Prostate gland (tissue), 2 donors: ENCODE results near the gene MBP. TPM values are rescaled to one million over a fixed set of nuclear protein-coding genes. Genes with fewer than 3 reads are reported as not detected.

ENCODE experiments used
- DNase-seq: peaks from one replicate; pipeline ENCODE4 v3.0.0-alpha.2; 2019; ENCODE audit warnings: low spot score
- H3K27ac ChIP-seq, 2 donors: fragments of 200-600 bp; sonication (generic); 2 replicates each; pipeline ENCODE4 v1.5.1; 2017 to 2019
- H3K27me3 ChIP-seq: fragments of 200-600 bp; sonication (generic); replicated peaks from 2 replicates; pipeline ENCODE4 v1.5.1; 2019; ENCODE audit not compliant: insufficient read depth
- H3K36me3 ChIP-seq, 2 donors: fragments of 200-600 bp; sonication (generic); 1 replicate in 1 of 2; 2 replicates in 1 of 2; pipeline versions ENCODE4 v1.5.1 to v1.8.1; 2017 to 2019
- H3K4me1 ChIP-seq: fragments of 200-600 bp; sonication (generic); replicated peaks from 2 replicates; pipeline ENCODE4 v1.5.1; 2019
- H3K4me3 ChIP-seq, 2 donors: fragments of 200-600 bp; sonication (generic); 2 replicates each; pipeline ENCODE4 v1.5.1; 2017 to 2019
- H3K9me3 ChIP-seq: fragments of 200-600 bp; sonication (generic); 2 replicates; pipeline ENCODE4 v1.5.1; 2017
- POLR2A ChIP-seq: fragments of 450-650 bp; IDR thresholded peaks from one replicate; pipeline ENCODE4 v1.6.1; 2016; ENCODE audit warnings: antibody characterized with exemption, mild to moderate bottlenecking
- POLR2AphosphoS5 ChIP-seq: sonication (generic); formaldehyde crosslinking; IDR thresholded peaks from one replicate; pipeline ENCODE4 v1.6.1; 2017; ENCODE audit warnings: antibody characterized with exemption
- WGBS: methylation state at CpG from one replicate; pipeline ENCODE4 v1.1.5; 2018; 5-methylcytosine and 5-hydroxymethylcytosine counted together
- intact Hi-C: fragments of 100-400 bp; cut with DNase I; formaldehyde crosslinking; loops from one replicate; pipeline ENCODE4 v1.14.2; 2022
- total RNA-seq, 2 donors: library from RNA; depleted of rRNA; stranded (reverse); fragments of >200 nt; gene quantifications; one replicate each; pipeline ENCODE4 v1.1.0, GENCODE V29; 2016
- TF ChIP-seq, protein P1 (sequence below), 4 experiments: fragments of 200-600 bp in 2 of 4; fragments of 450-650 bp in 2 of 4; sonication (generic) in 2 of 4; IDR thresholded peaks; 1 replicate in 3 of 4; 2 replicates in 1 of 4; pipeline ENCODE4 v1.5.1; 2016 to 2019; ENCODE audit warnings: antibody characterized with exemption in 4 of 4, mild to moderate bottlenecking in 2 of 4, moderate library complexity in 2 of 4

Gene MBP
- total RNA-seq, 2 donors from 2014 or later: 19.8 to 43.5 TPM

DNA sequence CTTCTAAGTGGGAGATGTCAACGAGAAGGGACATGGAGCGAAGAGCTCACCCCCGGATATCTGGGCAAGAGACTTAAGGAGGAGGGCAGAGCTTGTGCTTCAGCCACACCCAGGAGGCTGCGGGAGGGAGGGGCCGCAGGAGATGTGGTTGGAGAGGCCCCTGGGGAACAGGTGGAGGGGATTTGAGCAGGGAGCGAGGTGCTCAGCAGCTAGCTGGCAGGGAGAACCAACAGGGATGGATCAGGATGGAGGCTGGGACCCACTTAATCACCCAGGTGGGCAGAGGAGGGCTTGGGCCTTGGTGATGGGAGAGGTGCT is 78.3 kb downstream of the MBP start:
- H3K27ac ChIP-seq: peak overlapping the region; percentile 29 to 60
- no peaks in the 10 kb centered on the region for H3K4me1 ChIP-seq
- no peak overlapping the region for H3K4me3 ChIP-seq
- no peaks in the 10 kb centered on the region for H3K36me3 ChIP-seq
- H3K27me3 ChIP-seq: no peaks in the 10 kb centered on the region
- H3K9me3 ChIP-seq: no peaks in the 10 kb centered on the region
- no peak for DNase-seq
- TF ChIP-seq POLR2AphosphoS5 (no peak), POLR2A (no peak)
- TF ChIP-seq, protein P1, sequence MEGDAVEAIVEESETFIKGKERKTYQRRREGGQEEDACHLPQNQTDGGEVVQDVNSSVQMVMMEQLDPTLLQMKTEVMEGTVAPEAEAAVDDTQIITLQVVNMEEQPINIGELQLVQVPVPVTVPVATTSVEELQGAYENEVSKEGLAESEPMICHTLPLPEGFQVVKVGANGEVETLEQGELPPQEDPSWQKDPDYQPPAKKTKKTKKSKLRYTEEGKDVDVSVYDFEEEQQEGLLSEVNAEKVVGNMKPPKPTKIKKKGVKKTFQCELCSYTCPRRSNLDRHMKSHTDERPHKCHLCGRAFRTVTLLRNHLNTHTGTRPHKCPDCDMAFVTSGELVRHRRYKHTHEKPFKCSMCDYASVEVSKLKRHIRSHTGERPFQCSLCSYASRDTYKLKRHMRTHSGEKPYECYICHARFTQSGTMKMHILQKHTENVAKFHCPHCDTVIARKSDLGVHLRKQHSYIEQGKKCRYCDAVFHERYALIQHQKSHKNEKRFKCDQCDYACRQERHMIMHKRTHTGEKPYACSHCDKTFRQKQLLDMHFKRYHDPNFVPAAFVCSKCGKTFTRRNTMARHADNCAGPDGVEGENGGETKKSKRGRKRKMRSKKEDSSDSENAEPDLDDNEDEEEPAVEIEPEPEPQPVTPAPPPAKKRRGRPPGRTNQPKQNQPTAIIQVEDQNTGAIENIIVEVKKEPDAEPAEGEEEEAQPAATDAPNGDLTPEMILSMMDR (IDR thresholded peaks at IDR 0.05): no peak
- 84% methylated on average over 6 of the region's 6 CpGs for WGBS
- intact Hi-C loops: no loop called here

DNA sequence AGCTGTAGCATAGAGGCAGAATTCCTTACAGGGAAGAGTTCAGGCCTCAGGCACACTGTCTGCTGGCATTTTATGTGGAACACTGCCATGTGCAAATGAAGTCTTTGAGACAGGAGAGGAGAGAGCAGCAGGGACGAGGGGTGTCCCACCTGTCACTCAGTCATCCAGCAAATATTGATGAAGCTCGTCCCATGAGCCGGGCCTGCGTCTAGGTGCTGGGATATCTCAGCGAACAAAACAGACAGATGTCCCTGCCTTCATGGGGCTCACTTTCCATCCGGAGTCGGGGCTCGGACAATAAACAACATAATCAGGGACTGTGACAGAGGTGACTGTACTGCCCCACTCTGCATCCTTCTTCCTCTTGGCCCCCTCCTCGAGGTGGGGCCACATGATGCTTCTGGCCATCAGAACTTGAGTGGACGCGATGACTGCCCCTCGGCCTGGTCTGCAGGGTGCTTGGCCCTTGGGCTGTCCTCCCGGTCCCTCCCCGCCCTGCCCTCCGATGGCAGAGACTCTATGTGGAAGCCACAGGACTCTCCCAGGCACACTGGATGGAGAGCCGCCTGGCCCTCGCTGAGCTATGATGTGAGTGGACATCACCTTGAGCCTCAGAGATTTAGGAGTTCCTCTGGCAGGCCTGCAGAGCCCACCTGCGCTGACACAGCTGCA is 78.8 kb downstream of the MBP start:
- intact Hi-C loops: no loop called here
- Histone ChIP-seq H3K4me1 (no peaks in the 10 kb centered on the region), H3K27me3 (no peaks in the 10 kb centered on the region), H3K4me3 (no peak overlapping the region), H3K9me3 (no peaks in the 10 kb centered on the region), H3K36me3 (no peaks in the 10 kb centered on the region), H3K27ac (peak overlapping the region; percentile 29 to 60)
- TF ChIP-seq POLR2AphosphoS5: no peak
- no peak for DNase-seq
- 89% methylated on average over 18 of the region's 18 CpGs for WGBS

DNA sequence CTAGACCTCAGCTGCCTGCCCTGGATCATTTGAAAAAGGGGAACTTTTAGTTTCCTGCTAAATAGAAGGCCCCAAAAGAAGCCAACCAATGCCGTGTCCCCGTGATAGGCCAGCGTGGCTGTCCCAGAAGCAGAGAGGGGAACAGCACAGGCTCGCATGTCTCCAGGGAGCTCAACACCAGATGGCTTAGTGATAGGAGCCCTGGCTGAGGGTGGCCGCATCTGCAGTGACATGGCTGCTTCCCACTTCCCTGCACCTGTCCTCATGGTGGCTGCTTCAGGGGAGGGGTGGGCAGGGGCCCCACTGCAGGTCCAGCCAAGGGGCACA is 79.6 kb downstream of the MBP start:
- WGBS: 93% methylated on average over 5 of the region's 5 CpGs
- no peak for DNase-seq
- no peak overlapping the region for H3K4me3 ChIP-seq
- no peaks in the 10 kb centered on the region for H3K36me3 ChIP-seq
- TF ChIP-seq POLR2AphosphoS5 (no peak), POLR2A (no peak)
- TF ChIP-seq, protein P1 (IDR thresholded peaks at IDR 0.05): no peak
- H3K4me1 ChIP-seq: no peaks in the 10 kb centered on the region
- no peaks in the 10 kb centered on the region for H3K9me3 ChIP-seq
- intact Hi-C loops: no loop called here
- no peaks in the 10 kb centered on the region for H3K27me3 ChIP-seq
- H3K27ac ChIP-seq: no peak overlapping the region

DNA sequence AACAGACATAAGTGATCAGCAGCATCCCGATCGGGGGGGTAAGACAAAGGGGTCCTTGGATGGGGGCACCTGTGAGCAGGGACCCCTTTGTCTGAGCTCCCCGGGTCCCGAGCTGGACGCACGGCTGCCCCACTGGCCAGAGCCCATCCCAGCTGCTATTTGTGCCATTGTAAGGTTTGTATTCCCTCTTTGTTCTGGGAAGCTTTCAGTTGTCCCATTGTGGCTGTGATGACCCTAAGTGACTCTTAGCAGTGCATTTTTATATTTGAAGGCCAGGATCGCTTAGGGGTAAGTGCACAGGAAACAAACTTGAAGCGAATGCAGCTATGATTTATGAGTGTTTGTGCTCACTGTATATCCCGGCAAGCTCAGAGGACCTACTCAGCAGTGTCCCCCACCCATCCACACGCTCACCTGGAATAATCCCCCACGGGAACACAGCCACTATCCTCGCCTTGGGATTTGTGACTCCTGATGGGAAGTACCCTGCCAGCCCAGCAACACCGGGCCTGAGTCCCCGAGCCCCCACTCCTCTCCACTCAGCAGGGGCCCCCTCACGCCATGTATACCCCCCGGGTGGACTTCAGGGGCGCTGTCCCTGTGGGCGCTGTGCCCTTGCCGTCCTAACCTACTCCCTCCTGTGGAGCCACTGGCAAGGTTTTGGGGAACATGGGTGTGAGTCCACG is 80.1 kb downstream of the MBP start:
- Histone ChIP-seq H3K9me3 (no peaks in the 10 kb centered on the region), H3K27ac (no peak overlapping the region), H3K4me1 (no peaks in the 10 kb centered on the region), H3K36me3 (no peaks in the 10 kb centered on the region), H3K27me3 (no peaks in the 10 kb centered on the region), H3K4me3 (no peak overlapping the region)
- 79% methylated on average over 20 of the region's 20 CpGs for WGBS
- intact Hi-C loops: no loop called here
- no peak for DNase-seq
- TF ChIP-seq POLR2A (no peak), POLR2AphosphoS5 (no peak)
- TF ChIP-seq, protein P1 (IDR thresholded peaks at IDR 0.05): no peak

DNA sequence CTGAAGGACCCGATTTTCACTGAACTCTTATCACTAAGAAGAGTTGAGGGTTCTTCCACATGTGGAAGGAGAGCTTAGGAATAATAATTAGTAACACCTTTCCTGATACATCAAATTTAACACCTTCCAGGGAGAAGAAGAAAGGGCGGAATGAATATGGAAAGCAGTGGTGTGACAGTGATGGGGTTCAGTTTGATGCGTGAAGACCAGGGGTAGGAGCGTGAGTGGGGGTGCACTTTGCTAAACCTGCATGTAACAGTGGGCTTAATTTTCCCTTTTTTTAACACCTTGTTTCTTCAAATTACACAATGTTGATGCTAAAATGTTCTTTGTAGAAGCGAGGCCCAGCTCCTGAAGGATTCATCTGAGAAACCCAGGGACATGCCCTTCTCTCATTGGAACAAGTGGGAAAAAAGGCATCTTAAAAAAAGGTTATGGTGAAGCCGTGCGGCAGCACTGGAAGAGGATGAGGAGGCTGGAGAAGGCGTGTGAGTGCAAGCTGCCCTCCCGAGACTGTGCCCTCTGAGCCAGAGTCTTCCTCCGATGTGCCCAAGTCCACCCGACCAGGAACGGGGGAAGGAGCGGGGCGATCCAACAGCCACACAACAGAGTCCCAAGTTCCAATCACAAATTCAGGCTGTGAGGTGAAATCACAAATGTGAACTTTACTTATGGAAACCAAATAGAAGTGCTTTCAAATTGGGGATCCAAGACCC is 80.8 kb downstream of the MBP start:
- no peaks in the 10 kb centered on the region for H3K9me3 ChIP-seq
- H3K4me3 ChIP-seq: no peak overlapping the region
- TF ChIP-seq POLR2AphosphoS5 (no peak), POLR2A (no peak)
- TF ChIP-seq, protein P1 (IDR thresholded peaks at IDR 0.05): no peak
- 97% methylated on average over 14 of the region's 14 CpGs for WGBS
- no peaks in the 10 kb centered on the region for H3K4me1 ChIP-seq
- H3K27me3 ChIP-seq: no peaks in the 10 kb centered on the region
- DNase-seq: no peak
- no peak overlapping the region for H3K27ac ChIP-seq
- intact Hi-C loops: no loop called here
- no peaks in the 10 kb centered on the region for H3K36me3 ChIP-seq
